ENCODE measurements around the gene HS3ST4.

The HS3ST4 gene

DNA sequence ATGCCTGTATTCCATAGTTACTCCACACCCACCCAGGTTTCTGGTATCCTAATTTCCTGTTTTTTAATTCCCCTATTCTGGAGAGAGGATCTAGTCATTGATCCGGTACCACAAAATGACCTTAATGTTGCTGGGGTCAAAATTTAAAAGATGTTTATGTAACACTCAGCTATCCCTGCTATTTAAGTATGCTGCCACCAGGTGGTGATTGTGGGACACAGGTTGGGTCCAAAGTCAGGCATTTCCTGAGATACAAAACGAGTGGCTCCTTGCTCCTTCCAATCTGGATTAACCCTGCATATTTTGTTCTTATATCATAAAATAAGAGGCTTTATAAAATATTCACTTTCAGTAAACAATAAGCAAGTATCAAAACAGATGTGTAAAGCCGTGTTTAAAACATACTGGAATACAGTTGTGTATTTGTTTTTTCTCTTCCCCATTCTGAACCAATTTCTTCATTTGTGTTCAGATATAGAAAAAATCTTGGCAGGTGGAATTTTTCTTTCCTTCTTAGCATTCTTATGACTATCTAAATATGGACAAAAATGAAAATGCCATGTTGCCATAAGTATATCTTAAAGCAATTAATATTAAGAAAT is 16.3 kb downstream of the HS3ST4 start:
- no peaks in the 10 kb centered on the region for H3K27me3 ChIP-seq (ENCODE audit: low read depth)
- no peaks in the 10 kb centered on the region for H3K36me3 ChIP-seq (replicated peaks)
- no peaks in the 10 kb centered on the region for H3K4me1 ChIP-seq
- no peaks in the 10 kb centered on the region for H3K9me3 ChIP-seq
- H3K4me3 ChIP-seq = no peak overlapping the region
- peak in 1 of 2 experiments; percentile 14 for DNase-seq (ENCODE audit: low spot score in 2 of 2)
- in situ Hi-C loops (cut with MboI; ENCODE audit: low sequenced_read_pairs) = no loop called here

DNA sequence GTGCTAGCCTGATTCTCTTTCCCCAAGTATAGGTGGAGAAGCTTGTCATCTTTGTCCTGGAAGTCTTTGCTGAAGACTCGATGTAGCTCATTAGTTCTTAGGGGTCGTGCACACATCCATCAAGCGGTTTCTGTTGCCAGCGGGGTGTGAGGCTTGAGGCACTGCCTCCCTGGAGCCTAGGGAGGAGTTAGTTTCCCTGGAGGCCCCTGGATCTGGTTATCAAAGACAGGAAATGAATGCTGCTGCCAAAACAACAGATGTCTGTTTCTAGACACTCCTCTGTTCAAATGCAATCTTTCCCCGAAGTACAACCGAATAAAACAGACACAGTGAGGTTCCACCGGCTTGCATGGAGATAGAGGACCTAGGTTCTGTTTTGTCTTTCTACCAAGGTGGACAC is 17.5 kb downstream of the HS3ST4 start:
- no peaks in the 10 kb centered on the region for H3K27me3 ChIP-seq (ENCODE audit: low read depth)
- H3K9me3 ChIP-seq = no peaks in the 10 kb centered on the region
- in situ Hi-C loops (cut with MboI; ENCODE audit: low sequenced_read_pairs) = no loop called here
- no peak for DNase-seq (ENCODE audit: low spot score in 2 of 2)
- H3K4me3 ChIP-seq = no peak overlapping the region
- H3K4me1 ChIP-seq = no peaks in the 10 kb centered on the region
- H3K36me3 ChIP-seq (replicated peaks) = no peaks in the 10 kb centered on the region

DNA sequence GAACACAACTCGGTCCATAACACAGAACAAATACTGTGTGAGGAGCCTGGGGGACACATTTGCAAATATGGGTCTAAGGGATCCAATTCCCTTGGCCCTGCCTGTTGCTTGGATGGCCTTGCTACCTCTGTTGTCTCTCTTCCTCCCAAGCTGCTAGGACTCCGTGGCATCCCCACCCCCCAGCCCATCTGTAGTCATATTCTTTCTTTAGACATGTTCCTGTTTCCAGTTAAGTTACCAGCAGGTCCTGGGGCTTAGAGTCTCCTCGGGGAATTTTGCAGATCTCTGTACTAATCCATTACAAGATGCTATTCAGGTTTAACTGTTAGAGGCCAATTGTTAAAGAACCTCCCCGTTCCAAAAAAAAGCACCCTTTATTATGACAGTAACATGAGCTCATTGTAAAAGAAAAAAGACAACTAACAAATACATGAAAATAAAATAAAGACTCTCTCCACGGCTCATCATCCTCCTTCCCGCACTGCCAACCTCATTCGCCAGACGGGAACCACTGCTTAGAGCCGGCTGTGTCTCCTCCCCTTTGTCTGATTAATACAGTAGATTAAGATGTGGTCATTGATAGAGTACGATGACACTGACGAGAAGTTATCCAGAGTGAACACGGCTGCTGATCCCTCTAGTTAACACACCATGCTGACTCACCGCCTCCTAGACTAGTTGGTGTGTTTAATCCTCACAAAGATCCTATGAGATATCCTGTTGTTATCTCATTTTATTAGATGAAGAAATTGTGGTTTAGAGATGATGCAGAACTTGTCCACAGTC is 22.2 kb downstream of the HS3ST4 start:
- DNase-seq (ENCODE audit: low spot score in 2 of 2) = no peak
- Histone ChIP-seq H3K4me1 (no peaks in the 10 kb centered on the region), H3K9me3 (no peaks in the 10 kb centered on the region), H3K36me3 (replicated peaks) (no peaks in the 10 kb centered on the region), H3K4me3 (no peak overlapping the region), H3K27me3 (ENCODE audit: low read depth) (no peaks in the 10 kb centered on the region)
- in situ Hi-C loops (cut with MboI; ENCODE audit: low sequenced_read_pairs) = no loop called here

DNA sequence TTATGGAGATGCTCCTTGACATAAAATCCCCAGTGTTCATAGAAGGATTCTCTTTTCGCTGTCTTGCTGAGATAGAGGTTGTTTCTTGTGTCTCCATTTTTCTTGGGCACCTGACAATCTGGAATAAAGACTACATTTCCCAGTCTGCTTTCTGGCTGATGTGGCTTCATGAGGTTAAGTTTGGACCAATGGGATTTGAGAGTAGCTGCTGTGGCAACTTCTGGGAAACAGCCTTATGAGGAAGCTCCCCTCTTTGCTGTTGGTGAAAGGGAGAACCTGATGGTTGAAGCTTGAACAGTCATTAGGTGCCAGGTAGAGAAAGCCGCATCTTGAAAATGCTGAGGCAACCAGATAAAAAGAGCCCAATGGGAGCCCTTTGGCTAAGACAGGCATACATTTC is 24.4 kb downstream of the HS3ST4 start:
- no peak for DNase-seq (ENCODE audit: low spot score in 2 of 2)
- Histone ChIP-seq H3K27me3 (ENCODE audit: low read depth) (no peaks in the 10 kb centered on the region), H3K36me3 (replicated peaks) (no peaks in the 10 kb centered on the region), H3K4me3 (no peak overlapping the region), H3K9me3 (no peaks in the 10 kb centered on the region), H3K4me1 (no peaks in the 10 kb centered on the region)
- in situ Hi-C loops (cut with MboI; ENCODE audit: low sequenced_read_pairs) = no loop called here

DNA sequence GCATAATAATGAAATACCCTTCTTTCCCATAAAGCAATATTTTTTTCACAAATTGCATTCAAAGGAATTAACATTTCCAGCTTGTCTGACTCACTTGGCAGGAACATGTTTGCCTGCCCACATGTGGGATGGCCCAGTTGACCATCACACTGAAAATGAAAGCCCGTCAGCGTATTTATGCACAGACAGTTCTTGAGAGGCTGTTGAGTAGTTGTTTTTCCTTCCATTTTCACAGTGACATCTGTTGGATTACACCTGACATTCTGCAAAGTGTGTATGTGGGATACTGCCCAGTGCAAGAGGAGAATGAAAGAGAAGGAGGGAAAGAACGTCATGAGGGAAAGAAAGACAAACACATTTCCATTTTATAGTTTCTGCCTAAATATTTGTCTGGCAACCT is 29.7 kb downstream of the HS3ST4 start:
- Histone ChIP-seq H3K4me3 (no peak overlapping the region), H3K9me3 (no peaks in the 10 kb centered on the region), H3K36me3 (replicated peaks) (no peaks in the 10 kb centered on the region), H3K27me3 (ENCODE audit: low read depth) (no peaks in the 10 kb centered on the region), H3K4me1 (no peaks in the 10 kb centered on the region)
- in situ Hi-C loops (cut with MboI; ENCODE audit: low sequenced_read_pairs) = no loop called here
- DNase-seq (ENCODE audit: low spot score in 2 of 2) = no peak

DNA sequence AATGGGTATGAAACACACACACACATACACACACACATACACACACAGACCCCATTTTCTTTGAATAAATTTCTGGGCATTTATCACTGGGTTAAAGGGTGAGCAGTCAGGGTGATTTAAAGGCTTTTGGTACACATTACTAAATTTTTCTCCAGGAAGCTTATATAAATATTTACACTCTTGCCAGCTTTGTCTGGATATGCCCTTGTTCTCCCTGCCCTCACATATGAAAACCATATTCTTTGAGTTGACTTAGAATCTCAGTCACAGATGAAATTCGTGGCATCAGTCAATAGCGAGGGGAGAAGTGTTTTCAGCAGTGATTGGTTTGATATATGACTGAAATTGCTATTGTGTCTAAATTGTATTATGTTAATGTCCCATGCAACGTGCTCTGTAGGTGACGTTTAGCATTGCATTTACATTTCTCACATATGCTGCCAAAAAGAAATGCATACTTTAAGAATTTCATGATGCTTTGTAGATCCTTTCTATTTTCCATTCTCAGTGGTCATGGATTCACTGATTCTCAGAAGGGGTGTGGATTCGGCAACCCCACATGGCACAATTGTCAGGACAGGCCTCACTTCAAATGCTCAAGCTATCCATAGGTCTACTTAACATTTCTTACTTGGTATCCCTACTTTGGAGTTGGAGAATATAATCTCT is 34.8 kb downstream of the HS3ST4 start:
- no peaks in the 10 kb centered on the region for H3K27me3 ChIP-seq (ENCODE audit: low read depth)
- no peaks in the 10 kb centered on the region for H3K36me3 ChIP-seq (replicated peaks)
- in situ Hi-C loops (cut with MboI; ENCODE audit: low sequenced_read_pairs) = no loop called here
- H3K9me3 ChIP-seq = no peaks in the 10 kb centered on the region
- no peak for DNase-seq (ENCODE audit: low spot score in 2 of 2)
- H3K4me3 ChIP-seq = no peak overlapping the region
- H3K4me1 ChIP-seq = no peaks in the 10 kb centered on the region

DNA sequence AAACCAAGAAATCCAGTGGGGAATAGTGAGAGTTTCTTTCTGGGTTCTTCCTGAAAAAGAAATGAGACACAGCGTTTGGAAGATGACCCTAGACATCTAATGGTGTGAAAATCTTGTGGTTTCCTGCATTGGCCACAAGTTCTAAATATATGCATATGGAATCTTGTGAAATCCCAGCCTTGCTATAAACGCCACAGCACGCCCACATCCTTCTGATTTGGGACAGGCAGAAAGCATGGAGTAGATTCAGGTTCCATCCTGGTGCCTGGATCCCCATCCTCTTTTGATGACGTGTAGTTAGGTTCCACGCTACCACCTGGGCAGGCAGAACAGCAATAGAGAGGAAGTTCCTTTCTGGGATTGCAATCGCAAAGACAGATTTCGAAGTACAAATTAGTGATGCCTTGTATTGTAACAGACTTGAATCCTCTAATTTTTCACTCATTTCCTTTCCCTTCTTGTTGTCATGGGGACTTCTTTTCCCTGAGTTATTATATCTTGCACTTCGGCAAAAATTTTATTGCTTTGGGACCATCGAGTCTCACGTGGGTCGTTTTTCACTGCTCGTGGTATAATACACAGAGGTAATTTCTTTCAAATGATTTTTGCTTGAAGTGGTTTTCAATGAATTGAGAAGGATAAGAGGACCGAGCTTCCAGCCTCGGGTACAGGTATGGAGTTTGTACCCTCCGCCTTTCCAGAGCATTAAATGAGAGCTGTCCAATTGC is 37.6 kb downstream of the HS3ST4 start:
- no peak for DNase-seq (ENCODE audit: low spot score in 2 of 2)
- Histone ChIP-seq H3K36me3 (replicated peaks) (no peaks in the 10 kb centered on the region), H3K4me3 (no peak overlapping the region), H3K4me1 (no peaks in the 10 kb centered on the region), H3K9me3 (no peaks in the 10 kb centered on the region), H3K27me3 (ENCODE audit: low read depth) (no peaks in the 10 kb centered on the region)
- in situ Hi-C loops (cut with MboI; ENCODE audit: low sequenced_read_pairs) = no loop called here

DNA sequence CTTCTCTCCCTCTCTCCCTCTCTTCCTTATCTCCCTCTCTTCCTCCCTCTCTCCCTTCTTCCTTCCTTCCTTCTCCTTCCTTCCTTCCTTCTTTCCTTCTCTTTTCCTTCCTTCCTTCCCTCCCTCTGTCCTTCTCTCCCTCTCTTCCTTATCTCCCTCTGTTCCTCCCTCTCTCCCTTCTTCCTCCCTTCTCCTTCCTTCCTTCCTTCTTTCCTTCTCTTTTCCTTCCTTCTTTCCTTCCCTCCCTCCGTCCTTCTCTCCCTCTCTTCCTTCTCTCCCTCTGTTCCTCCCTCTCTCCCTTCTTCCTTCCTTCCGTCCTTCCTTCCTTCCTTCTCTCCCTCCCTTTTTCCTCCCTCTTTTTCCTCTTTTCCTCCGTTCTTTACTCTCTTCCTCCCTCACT is 38.6 kb downstream of the HS3ST4 start:
- in situ Hi-C loops (cut with MboI; ENCODE audit: low sequenced_read_pairs) = no loop called here
- DNase-seq (ENCODE audit: low spot score in 2 of 2) = no peak
- Histone ChIP-seq H3K4me1 (no peaks in the 10 kb centered on the region), H3K27me3 (ENCODE audit: low read depth) (no peaks in the 10 kb centered on the region), H3K4me3 (no peak overlapping the region), H3K9me3 (no peaks in the 10 kb centered on the region), H3K36me3 (replicated peaks) (no peaks in the 10 kb centered on the region)

DNA sequence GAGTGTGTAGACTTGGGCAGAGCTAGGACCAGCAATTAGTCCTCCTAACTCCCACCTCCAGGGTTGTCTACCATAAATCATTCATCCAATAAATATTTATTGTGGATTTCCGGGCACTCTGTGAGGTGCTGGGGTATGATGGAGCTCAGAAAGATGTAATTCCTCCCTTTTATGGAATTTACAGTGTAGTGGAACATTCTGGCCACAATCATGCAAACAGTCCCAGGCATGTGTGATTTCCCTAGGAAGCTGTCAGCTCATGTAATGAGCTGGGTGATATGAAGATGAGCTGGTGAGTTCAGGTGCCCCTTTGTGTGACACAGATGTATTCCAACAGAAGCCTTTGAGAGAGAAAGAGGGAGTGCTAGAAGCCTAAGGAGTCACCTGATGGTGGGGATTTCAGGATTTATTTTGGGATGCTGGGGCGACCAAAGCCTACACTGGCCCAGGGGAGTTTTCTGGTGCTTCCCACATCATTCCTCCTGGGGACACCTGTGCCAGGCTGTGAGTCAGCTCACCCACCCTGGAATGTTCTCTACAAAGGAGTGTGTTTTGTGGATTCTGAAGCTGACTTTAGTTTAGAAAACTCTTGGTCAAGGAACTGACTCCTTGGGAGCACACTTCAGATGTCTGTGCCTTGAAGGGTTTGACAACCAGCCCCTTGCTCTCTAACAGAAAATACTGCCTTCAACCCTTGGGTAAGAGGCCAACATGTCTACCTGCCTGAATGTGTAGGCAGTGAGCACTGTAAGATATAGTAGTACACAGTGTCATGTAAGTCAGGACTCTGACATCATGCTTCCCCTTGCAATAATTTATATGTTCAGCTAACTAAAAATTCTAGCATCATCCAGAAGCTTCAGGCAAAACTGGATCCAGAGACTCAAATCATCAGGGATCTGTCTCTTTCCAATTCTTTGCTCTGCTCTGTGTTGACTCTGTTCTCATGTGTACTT is 42.9 kb downstream of the HS3ST4 start:
- no peak for DNase-seq (ENCODE audit: low spot score in 2 of 2)
- H3K4me1 ChIP-seq = no peaks in the 10 kb centered on the region
- no peaks in the 10 kb centered on the region for H3K36me3 ChIP-seq (replicated peaks)
- H3K9me3 ChIP-seq = no peaks in the 10 kb centered on the region
- in situ Hi-C loops (cut with MboI; ENCODE audit: low sequenced_read_pairs) = no loop called here
- H3K4me3 ChIP-seq = no peak overlapping the region
- no peaks in the 10 kb centered on the region for H3K27me3 ChIP-seq (ENCODE audit: low read depth)

DNA sequence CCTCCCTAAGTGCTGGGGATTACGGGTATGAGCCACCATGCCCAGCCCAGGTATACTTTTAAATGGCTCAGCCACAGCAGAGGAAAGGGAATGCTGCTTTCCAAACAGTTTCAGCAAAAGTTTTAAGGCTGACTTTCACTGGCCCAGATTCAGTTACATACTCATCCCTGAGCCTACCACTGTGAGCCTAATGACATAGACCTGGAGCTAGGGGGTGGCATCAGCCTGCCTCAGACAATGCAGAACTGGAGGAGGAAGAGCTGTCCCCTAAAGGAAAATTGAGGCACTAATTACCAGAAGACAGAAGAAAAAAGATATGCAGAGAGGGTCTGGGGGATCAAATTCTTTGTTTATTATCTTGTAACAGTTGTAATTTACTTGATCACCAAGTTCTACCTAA is 43.9 kb downstream of the HS3ST4 start:
- no peak overlapping the region for H3K4me3 ChIP-seq
- H3K27me3 ChIP-seq (ENCODE audit: low read depth) = no peaks in the 10 kb centered on the region
- in situ Hi-C loops (cut with MboI; ENCODE audit: low sequenced_read_pairs) = no loop called here
- no peaks in the 10 kb centered on the region for H3K36me3 ChIP-seq (replicated peaks)
- no peaks in the 10 kb centered on the region for H3K4me1 ChIP-seq
- DNase-seq (ENCODE audit: low spot score in 2 of 2) = no peak
- no peaks in the 10 kb centered on the region for H3K9me3 ChIP-seq

DNA sequence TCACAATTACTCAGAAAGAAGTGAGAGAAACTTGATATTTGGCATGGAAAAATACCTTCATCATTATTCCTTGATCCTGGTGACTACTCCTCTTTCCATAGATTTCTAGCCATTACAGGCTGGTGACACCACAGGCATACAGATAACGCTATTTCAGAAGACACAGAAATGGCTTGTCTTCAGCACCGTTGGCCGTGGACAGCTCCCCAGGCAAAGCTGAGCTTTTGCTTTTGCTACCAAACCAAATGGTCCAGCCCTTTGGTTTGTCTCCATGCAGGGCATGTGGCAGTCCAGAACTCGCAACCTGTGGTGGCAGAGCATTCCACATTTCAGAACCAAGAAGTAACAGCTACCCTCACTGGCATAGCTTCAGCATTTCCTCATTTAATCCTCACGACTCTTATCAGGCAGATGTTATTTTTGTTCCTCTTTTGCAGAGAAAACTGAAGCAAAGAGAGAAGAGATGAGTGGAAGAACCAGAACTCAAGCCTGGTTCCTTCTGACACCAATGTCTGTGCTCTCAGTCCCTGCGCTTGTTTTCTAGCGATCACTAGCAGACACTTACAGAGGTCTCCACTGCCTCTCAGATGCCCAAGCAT is 55.5 kb downstream of the HS3ST4 start:
- Histone ChIP-seq H3K4me1 (no peaks in the 10 kb centered on the region), H3K9me3 (no peaks in the 10 kb centered on the region), H3K4me3 (no peak overlapping the region), H3K27me3 (ENCODE audit: low read depth) (no peaks in the 10 kb centered on the region), H3K36me3 (replicated peaks) (no peaks in the 10 kb centered on the region)
- in situ Hi-C loops (cut with MboI; ENCODE audit: low sequenced_read_pairs) = no loop called here
- DNase-seq (ENCODE audit: low spot score in 2 of 2) = peak in 1 of 2 experiments; percentile 10

DNA sequence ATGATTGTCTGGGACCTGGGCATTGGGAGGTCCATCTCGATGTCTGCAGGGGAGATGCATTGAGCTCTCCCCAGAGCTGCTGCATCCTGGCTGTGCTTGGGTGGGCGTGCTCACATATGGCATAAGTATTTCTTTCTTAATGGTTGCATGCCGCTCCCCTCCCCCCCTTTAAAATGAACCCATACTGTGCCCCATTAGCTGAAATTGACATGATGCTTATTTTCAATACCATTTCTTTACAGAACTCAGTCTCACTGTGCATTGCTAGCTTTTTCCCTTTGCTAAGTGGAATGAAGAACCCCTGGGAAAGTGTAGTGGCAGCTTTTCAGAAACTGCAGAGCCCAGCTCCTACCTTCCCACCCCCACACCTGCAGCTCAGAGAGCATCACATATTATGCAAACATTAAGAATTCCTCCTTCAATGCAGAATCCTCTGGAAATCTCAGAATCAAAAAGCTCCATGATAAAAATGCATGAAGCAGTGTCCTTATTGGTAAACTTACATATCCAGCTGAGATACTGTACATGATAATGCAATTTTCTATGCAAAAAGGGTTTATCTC is 56.4 kb downstream of the HS3ST4 start:
- H3K4me1 ChIP-seq = no peaks in the 10 kb centered on the region
- H3K27me3 ChIP-seq (ENCODE audit: low read depth) = no peaks in the 10 kb centered on the region
- in situ Hi-C loops (cut with MboI; ENCODE audit: low sequenced_read_pairs) = no loop called here

More for the DNA sequence above, 56.4 kb downstream of the HS3ST4 start:
- H3K9me3 ChIP-seq = no peaks in the 10 kb centered on the region
- no peak overlapping the region for H3K4me3 ChIP-seq
- DNase-seq (ENCODE audit: low spot score in 2 of 2) = no peak
- H3K36me3 ChIP-seq (replicated peaks) = no peaks in the 10 kb centered on the region

Data from HAP-1 (cell line).